Fibroblast of mammary gland (primary cell): ENCODE data around the gene ICAM4.

Experiments
- DNase-seq: peaks from one replicate; pipeline ENCODE4 v3.0.0-alpha.2; 2010; ENCODE audit warnings: low read depth
- H3K4me3 ChIP-seq: 2 replicates; pipeline ENCODE4 v1.5.1; 2011; ENCODE audit warnings: low read depth, mild to moderate bottlenecking, low read length, moderate library complexity; ENCODE audit not compliant: control insufficient read depth
- CTCF ChIP-seq: conservative IDR thresholded peaks from 2 replicates; pipeline ENCODE4 v1.5.1; 2011; ENCODE audit warnings: low read depth, low read length, inconsistent platforms; ENCODE audit not compliant: control insufficient read depth, insufficient read depth

The ICAM4 gene

GRCh38 chr19:10320602-10321416 lies 34.1 kb downstream of the ICAM4 start:
- no peak overlapping the region for H3K4me3 ChIP-seq
- TF ChIP-seq CTCF: no peak
- no peak for DNase-seq

- no peak overlapping the region for H3K4me3 ChIP-seq
- no peak for TF ChIP-seq CTCF
These were observed 34.7 kb downstream of the ICAM4 start for GRCh38 chr19:10321417-10321797.

GRCh38 chr19:10321874-10322835 lies 35.4 kb downstream of the ICAM4 start:
- no peak for DNase-seq
- no peak for TF ChIP-seq CTCF

More at GRCh38 chr19:10321417-10321797, 34.7 kb downstream of the ICAM4 start:
- no peak for DNase-seq

GRCh38 chr19:10325732-10326131 lies 39.0 kb downstream of the ICAM4 start:
- no peak for DNase-seq
- no peak for TF ChIP-seq CTCF
- no peak overlapping the region for H3K4me3 ChIP-seq

More at GRCh38 chr19:10321874-10322835, 35.4 kb downstream of the ICAM4 start:
- H3K4me3 ChIP-seq: no peak overlapping the region

- H3K4me3 ChIP-seq: no peak overlapping the region
- DNase-seq: no peak
- no peak for TF ChIP-seq CTCF
These were observed 41.0 kb downstream of the ICAM4 start for GRCh38 chr19:10327793-10328192.

GRCh38 chr19:10328558-10329429 lies 42.0 kb downstream of the ICAM4 start:
- no peak for TF ChIP-seq CTCF
- H3K4me3 ChIP-seq: no peak overlapping the region
- DNase-seq: no peak
